GM19397 (cell line): ENCODE results near the gene MBD3L5.
"Not testable (repeated sequence)": the region's sequence is repeated elsewhere in the genome, so short reads cannot be mapped to it uniquely, and the experiment has no call there.

Experiments used
- ATAC-seq: cut with Tn5 transposase; IDR thresholded peaks from one replicate; pipeline ENCODE4 v1.9.1; 2021; ENCODE audit warnings: mild to moderate bottlenecking, moderate library complexity; ENCODE audit not compliant: unreplicated experiment

Gene MBD3L5

GRCh38 chr19:7051421-7051820, 21.0 kb downstream of the MBD3L5 start:
- ATAC-seq = not testable (repeated sequence)

GRCh38 chr19:7052896-7053295, 22.5 kb downstream of the MBD3L5 start:
- ATAC-seq = not testable (repeated sequence)

- not testable (repeated sequence) for ATAC-seq
These were observed 24.4 kb downstream of the MBD3L5 start for GRCh38 chr19:7054635-7055368.

- ATAC-seq = not testable (repeated sequence)
These were observed 25.3 kb downstream of the MBD3L5 start for GRCh38 chr19:7055679-7056078.

- not testable (repeated sequence) for ATAC-seq
These were observed 26.0 kb downstream of the MBD3L5 start for GRCh38 chr19:7056371-7056770.

- ATAC-seq = not testable (repeated sequence)
These were observed 28.2 kb downstream of the MBD3L5 start, which contains the start of gene MBD3L3 for GRCh38 chr19:7058576-7058975. MBD3L3 (minus strand) TSS chr19:7058676; CDS start chr19:7058605, 71 bp downstream.

- not testable (repeated sequence) for ATAC-seq
These were observed 29.6 kb downstream of the MBD3L5 start for GRCh38 chr19:7059977-7060376.

- no peak for ATAC-seq
These were observed 33.0 kb downstream of the MBD3L5 start for GRCh38 chr19:7063339-7063738.

- ATAC-seq = no peak
These were observed 33.5 kb downstream of the MBD3L5 start for GRCh38 chr19:7063764-7064418.

GRCh38 chr19:7067122-7067521, 36.7 kb downstream of the MBD3L5 start:
- not testable (repeated sequence) for ATAC-seq

- ATAC-seq = no peak
These were observed 37.3 kb downstream of the MBD3L5 start for GRCh38 chr19:7067716-7068115.

GRCh38 chr19:7068599-7068998, 38.2 kb downstream of the MBD3L5 start:
- ATAC-seq = no peak

GRCh38 chr19:7069042-7069903, 38.9 kb downstream of the MBD3L5 start, which contains the start of gene ZNF557:
ZNF557 (plus strand) TSS chr19:7069703; CDS start chr19:7075075, 5,372 bp downstream.
- peak; percentile 94 for ATAC-seq

- ATAC-seq = peak; percentile 15
These were observed 39.5 kb downstream of the MBD3L5 start for GRCh38 chr19:7069904-7070226.

- ATAC-seq = no peak
These were observed 42.2 kb downstream of the MBD3L5 start for GRCh38 chr19:7072541-7072940.

GRCh38 chr19:7074705-7075282, 44.4 kb downstream of the MBD3L5 start:
- no peak for ATAC-seq

GRCh38 chr19:7076151-7076550, 45.8 kb downstream of the MBD3L5 start:
- no peak for ATAC-seq

- ATAC-seq = no peak
These were observed 47.6 kb downstream of the MBD3L5 start for GRCh38 chr19:7078008-7078407.
